GM23338 (cell line): ENCODE measurements around the gene PDSS1. TPM values are rescaled to one million over a fixed set of nuclear protein-coding genes. Genes with fewer than 3 reads are reported as not detected.

Source experiments
- ATAC-seq: fragments of 200-7000 bp; cut with Tn5 transposase; 3 replicates; pipeline ENCODE4 v1.9.1; 2020
- DNase-seq: peaks from one replicate; pipeline ENCODE4 v3.0.0-alpha.2; 2015; ENCODE audit warnings: low spot score
- H2AFZ ChIP-seq: fragments of 200-600 bp; sonication (generic); 2 replicates; pipeline ENCODE4 v1.8.0; 2016; ENCODE audit warnings: antibody characterized with exemption, mild to moderate bottlenecking, moderate library complexity
- H3F3A ChIP-seq: fragments of 200-600 bp; sonication (generic); replicated peaks from 2 replicates; pipeline ENCODE4 v1.8.0; 2017; ENCODE audit warnings: antibody characterized with exemption, mixed run types, low read depth
- H3K27ac ChIP-seq: fragments of 200-600 bp; sonication (generic); 2 replicates; pipeline ENCODE4 v1.6.1; 2016; ENCODE audit warnings: low read depth
- H3K27me3 ChIP-seq: fragments of 200-600 bp; sonication (generic); 2 replicates; pipeline ENCODE4 v1.8.0; 2016; ENCODE audit warnings: mild to moderate bottlenecking, mixed run types, moderate library complexity; ENCODE audit not compliant: insufficient read depth
- H3K36me3 ChIP-seq: fragments of 200-600 bp; sonication (generic); 2 replicates; pipeline ENCODE4 v1.8.0; 2016; ENCODE audit warnings: mild to moderate bottlenecking; ENCODE audit not compliant: insufficient read depth
- H3K4me1 ChIP-seq: fragments of 200-600 bp; sonication (generic); 2 replicates; pipeline ENCODE4 v1.8.0; 2016; ENCODE audit warnings: mild to moderate bottlenecking, moderate library complexity; ENCODE audit not compliant: insufficient read depth
- H3K4me2 ChIP-seq: fragments of 200-600 bp; sonication (generic); 2 replicates; pipeline ENCODE4 v1.7.1; 2017; ENCODE audit warnings: mixed run types
- H3K4me3 ChIP-seq: fragments of 200-600 bp; sonication (generic); 2 replicates; pipeline ENCODE4 v1.6.1; 2016; ENCODE audit warnings: mixed run types
- H3K79me2 ChIP-seq: fragments of 200-600 bp; sonication (generic); replicated peaks from 2 replicates; pipeline ENCODE4 v1.8.0; 2017; ENCODE audit warnings: mild to moderate bottlenecking; ENCODE audit not compliant: insufficient read depth
- H3K9me2 ChIP-seq: fragments of 200-600 bp; sonication (generic); 2 replicates; pipeline ENCODE4 v1.8.0; 2017; ENCODE audit not compliant: insufficient read depth
- H4K20me1 ChIP-seq: fragments of 200-600 bp; sonication (generic); replicated peaks from 2 replicates; pipeline ENCODE4 v1.8.0; 2017; ENCODE audit warnings: mild to moderate bottlenecking; ENCODE audit not compliant: insufficient read depth
- H3K27ac Mint-ChIP-seq: 2 replicates; pipeline ENCODE4 v1.8.0; 2020; ENCODE audit warnings: inconsistent platforms, mild to moderate bottlenecking, moderate library complexity, mixed read lengths
- H3K27me3 Mint-ChIP-seq: 3 replicates; pipeline ENCODE4 v1.8.0; 2022; ENCODE audit warnings: low read depth, mild to moderate bottlenecking, moderate library complexity, mixed read lengths, inconsistent platforms; ENCODE audit not compliant: insufficient read depth, poor library complexity
- H3K36me3 Mint-ChIP-seq: 3 replicates; pipeline ENCODE4 v1.8.0; 2021; ENCODE audit warnings: low read depth, mild to moderate bottlenecking, inconsistent platforms, moderate library complexity, mixed read lengths
- H3K4me1 Mint-ChIP-seq: 3 replicates; pipeline ENCODE4 v1.8.0; 2020; ENCODE audit warnings: mild to moderate bottlenecking, inconsistent platforms, mixed read lengths
- H3K4me3 Mint-ChIP-seq: 3 replicates; pipeline ENCODE4 v1.8.0; 2021; ENCODE audit warnings: moderate library complexity, mild to moderate bottlenecking, inconsistent platforms, mixed read lengths
- H3K9me3 Mint-ChIP-seq: 3 replicates; pipeline ENCODE4 v1.8.0; 2020; ENCODE audit warnings: moderate library complexity, mild to moderate bottlenecking, inconsistent platforms, mixed read lengths
- CREB1 ChIP-seq: fragments of 250-450 bp; sonication (Bioruptor Pico); IDR thresholded peaks from 2 replicates; pipeline ENCODE4 v1.5.0; 2020; ENCODE audit warnings: low read depth, mild to moderate bottlenecking, moderate library complexity
- CTCF ChIP-seq, 2 experiments: fragments of 200-600 bp in 1 of 2; sonication (generic) in 1 of 2; conservative IDR thresholded peaks; 2 replicates each; pipeline versions ENCODE4 v1.5.1 to v1.6.1; 2016 to 2017; ENCODE audit warnings: antibody characterized with exemption in 2 of 2, low read depth in 2 of 2, mild to moderate bottlenecking in 2 of 2, moderate library complexity in 1 of 2
- ETS1 ChIP-seq: IDR thresholded peaks from 2 replicates; pipeline ENCODE4 v1.6.1; 2016; ENCODE audit warnings: antibody characterized with exemption
- EZH2 ChIP-seq: fragments of 200-600 bp; sonication (generic); IDR thresholded peaks from one replicate; pipeline ENCODE4 v1.8.0; 2017; ENCODE audit warnings: antibody characterized with exemption, mild to moderate bottlenecking, low read depth; ENCODE audit not compliant: unreplicated experiment
- NANOG ChIP-seq: IDR thresholded peaks from 2 replicates; pipeline ENCODE4 v1.6.1; 2016; ENCODE audit warnings: antibody characterized with exemption, borderline replicate concordance
- REST ChIP-seq: IDR thresholded peaks from one replicate; pipeline ENCODE4 v1.6.1; 2018; ENCODE audit warnings: antibody characterized with exemption; ENCODE audit not compliant: unreplicated experiment
- STAT1 ChIP-seq: IDR thresholded peaks from one replicate; pipeline ENCODE4 v1.6.1; 2016; ENCODE audit warnings: antibody characterized with exemption; ENCODE audit not compliant: unreplicated experiment
- ZNF462 ChIP-seq: fragments of 250-450 bp; sonication (Bioruptor Pico); IDR thresholded peaks from 2 replicates; pipeline ENCODE4 v1.5.0; 2020; ENCODE audit warnings: mild to moderate bottlenecking, moderate library complexity
- polyA plus RNA-seq: library from polyadenylated mRNA; unstranded; fragments of >200 nt; fragmentation: Nextera tagmentation; extraction: Ambion mirVana; gene quantifications from 2 replicates; pipeline ENCODE4 v1.2.1, GENCODE V29; 2016
- total RNA-seq: library from RNA; depleted of rRNA; stranded (reverse); fragments of >200 nt; shearing (Covaris generic); gene quantifications from 2 replicates; pipeline ENCODE4 v1.2.3, GENCODE V29; 2014

The PDSS1 gene
- total and polyA plus RNA-seq, 2 experiments from 2014 or later, result 21.5 to 26.2 TPM

GRCh38 chr10:26703974-26704373 lies 6.5 kb downstream of the PDSS1 start:
- H2AFZ ChIP-seq, result no peak overlapping the region
- H3F3A ChIP-seq, result no peaks in the 10 kb centered on the region
- H3K4me2 ChIP-seq, result no peak overlapping the region
- ATAC-seq (no peak), DNase-seq (no peak)
- H3K27ac ChIP-seq, result no peak overlapping the region
- peaks cover 12% of the 10 kb centered on the region; the same call in 1 of the 2 replicates for H4K20me1 ChIP-seq
- peaks cover 3% of the 10 kb centered on the region; the same call in 2 of the 3 replicates for H3K9me3 Mint-ChIP-seq
- no peaks in the 10 kb centered on the region for H3K9me2 ChIP-seq
- H3K79me2 ChIP-seq, result peaks cover 46% of the 10 kb centered on the region
- peaks cover 4% of the 10 kb centered on the region for H3K4me1 Mint-ChIP-seq
- H3K36me3 ChIP-seq, result peaks cover 19% of the 10 kb centered on the region
- peaks cover 2% of the 10 kb centered on the region for H3K27me3 Mint-ChIP-seq
- H3K36me3 Mint-ChIP-seq, result peaks cover 79% of the 10 kb centered on the region
- TF ChIP-seq CREB1 (no peak), ETS1 (no peak), CTCF (conservative IDR thresholded peaks at IDR 0.05; ENCODE audit: low read depth in 2 of 2) (no peak), REST (no peak), ZNF462 (CRISPR knock-in tag) (no peak), EZH2 (no peak), NANOG (no peak), STAT1 (no peak)
- H3K27ac Mint-ChIP-seq, result no peak overlapping the region
- no peaks in the 10 kb centered on the region for H3K4me1 ChIP-seq
- no peaks in the 10 kb centered on the region for H3K27me3 ChIP-seq
- H3K4me3 ChIP-seq, result no peak overlapping the region
- no peak overlapping the region for H3K4me3 Mint-ChIP-seq
